Fibroblast of mammary gland (primary cell): ENCODE data around the gene SNX8.
A peak's percentile ranks its signal among the peaks of the same experiment; 100 is the strongest.

Experiments used
- DNase-seq: peaks from one replicate; pipeline ENCODE4 v3.0.0-alpha.2; 2010; ENCODE audit warnings: low read depth
- H3K4me3 ChIP-seq: 2 replicates; pipeline ENCODE4 v1.5.1; 2011; ENCODE audit warnings: low read depth, mild to moderate bottlenecking, low read length, moderate library complexity; ENCODE audit not compliant: control insufficient read depth
- TF ChIP-seq, protein P1 (sequence below): conservative IDR thresholded peaks from 2 replicates; pipeline ENCODE4 v1.5.1; 2011; ENCODE audit warnings: low read depth, low read length, inconsistent platforms; ENCODE audit not compliant: control insufficient read depth, insufficient read depth

SNX8 gene

DNA sequence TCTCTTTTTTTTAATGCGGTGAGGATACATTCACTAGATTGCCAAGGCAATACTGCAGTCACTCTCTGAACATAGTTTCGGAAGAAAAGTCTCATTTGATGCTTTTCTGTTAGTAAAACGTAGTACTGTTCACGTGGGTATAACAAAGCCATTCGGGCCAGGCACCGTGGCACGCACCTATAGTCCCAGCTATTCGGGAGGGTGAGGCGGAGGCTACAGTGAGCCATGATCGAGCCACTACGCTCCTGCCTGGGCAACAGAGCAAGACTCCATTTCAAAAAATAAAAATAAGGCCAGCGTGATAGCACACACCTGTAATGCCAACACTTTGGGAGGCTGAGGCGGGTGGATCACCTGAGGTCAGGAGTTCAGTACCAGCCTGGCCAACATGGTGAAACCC is 24.6 kb downstream of the SNX8 start:
- TF ChIP-seq, protein P1, sequence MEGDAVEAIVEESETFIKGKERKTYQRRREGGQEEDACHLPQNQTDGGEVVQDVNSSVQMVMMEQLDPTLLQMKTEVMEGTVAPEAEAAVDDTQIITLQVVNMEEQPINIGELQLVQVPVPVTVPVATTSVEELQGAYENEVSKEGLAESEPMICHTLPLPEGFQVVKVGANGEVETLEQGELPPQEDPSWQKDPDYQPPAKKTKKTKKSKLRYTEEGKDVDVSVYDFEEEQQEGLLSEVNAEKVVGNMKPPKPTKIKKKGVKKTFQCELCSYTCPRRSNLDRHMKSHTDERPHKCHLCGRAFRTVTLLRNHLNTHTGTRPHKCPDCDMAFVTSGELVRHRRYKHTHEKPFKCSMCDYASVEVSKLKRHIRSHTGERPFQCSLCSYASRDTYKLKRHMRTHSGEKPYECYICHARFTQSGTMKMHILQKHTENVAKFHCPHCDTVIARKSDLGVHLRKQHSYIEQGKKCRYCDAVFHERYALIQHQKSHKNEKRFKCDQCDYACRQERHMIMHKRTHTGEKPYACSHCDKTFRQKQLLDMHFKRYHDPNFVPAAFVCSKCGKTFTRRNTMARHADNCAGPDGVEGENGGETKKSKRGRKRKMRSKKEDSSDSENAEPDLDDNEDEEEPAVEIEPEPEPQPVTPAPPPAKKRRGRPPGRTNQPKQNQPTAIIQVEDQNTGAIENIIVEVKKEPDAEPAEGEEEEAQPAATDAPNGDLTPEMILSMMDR: no peak
- H3K4me3 ChIP-seq: no peak overlapping the region
- no peak for DNase-seq

DNA sequence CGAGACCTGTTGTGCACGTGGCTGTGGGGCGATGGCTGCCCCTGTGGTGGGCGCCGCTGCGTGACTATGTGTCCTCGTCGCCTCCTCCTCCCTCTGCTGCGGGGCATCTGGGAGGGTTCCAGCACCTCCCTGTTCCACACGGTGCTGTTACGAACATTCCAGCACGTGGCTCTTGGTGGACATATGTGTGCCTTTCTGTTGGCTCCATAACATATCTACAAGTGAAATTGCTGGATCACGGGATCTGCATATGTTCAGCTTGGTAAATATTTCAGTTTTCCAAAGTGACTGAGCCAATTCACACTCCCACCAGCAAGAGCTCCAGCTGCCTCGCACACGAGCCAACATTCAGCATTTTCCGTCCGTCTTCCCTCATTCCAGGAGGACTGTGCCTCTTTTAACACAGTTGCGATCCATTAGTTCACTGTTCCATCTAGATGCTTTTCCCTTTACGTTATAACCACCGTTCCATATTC is 25.1 kb downstream of the SNX8 start:
- H3K4me3 ChIP-seq: no peak overlapping the region
- DNase-seq: no peak
- TF ChIP-seq, protein P1: no peak

DNA sequence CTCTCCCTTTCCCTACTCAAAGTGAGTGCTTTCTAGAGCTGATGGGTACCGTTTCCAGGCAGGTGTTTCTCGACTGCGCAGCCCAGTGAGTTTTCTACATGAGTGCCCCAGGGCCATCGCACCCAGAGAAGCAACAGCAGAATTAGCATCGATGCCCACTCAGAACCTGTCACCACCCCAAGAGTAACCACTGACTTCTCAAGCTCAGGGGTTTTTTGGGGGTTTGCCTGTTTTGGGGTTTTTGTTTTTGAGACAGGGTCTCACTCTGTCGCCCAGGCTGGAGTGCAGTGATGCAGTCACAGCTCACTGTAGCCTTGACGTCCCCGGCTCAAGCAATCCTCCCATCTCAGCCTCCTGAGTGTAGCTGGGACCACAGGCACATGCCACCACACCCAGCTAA is 25.7 kb downstream of the SNX8 start:
- TF ChIP-seq, protein P1: no peak
- H3K4me3 ChIP-seq: no peak overlapping the region
- no peak for DNase-seq

DNA sequence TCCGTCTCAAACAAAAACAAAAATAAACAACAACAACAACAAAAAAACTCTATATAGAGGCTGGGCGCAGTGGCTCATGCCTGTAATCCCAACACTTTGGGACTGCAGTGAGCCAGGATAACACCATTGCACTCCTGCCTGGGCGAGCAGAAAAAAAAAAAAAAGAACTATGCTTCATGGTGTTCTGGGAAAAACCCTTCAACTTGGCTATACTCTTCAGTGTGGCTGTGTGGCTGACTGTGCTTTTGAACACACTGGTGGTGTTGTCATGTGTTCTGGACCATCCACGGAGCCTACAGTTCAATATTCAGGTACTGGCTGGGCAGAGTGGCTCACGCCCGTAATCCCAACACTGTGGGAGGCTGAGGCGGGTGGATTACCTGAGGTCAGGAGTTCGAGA is 26.5 kb downstream of the SNX8 start:
- DNase-seq: no peak
- no peak overlapping the region for H3K4me3 ChIP-seq
- TF ChIP-seq, protein P1: no peak

DNA sequence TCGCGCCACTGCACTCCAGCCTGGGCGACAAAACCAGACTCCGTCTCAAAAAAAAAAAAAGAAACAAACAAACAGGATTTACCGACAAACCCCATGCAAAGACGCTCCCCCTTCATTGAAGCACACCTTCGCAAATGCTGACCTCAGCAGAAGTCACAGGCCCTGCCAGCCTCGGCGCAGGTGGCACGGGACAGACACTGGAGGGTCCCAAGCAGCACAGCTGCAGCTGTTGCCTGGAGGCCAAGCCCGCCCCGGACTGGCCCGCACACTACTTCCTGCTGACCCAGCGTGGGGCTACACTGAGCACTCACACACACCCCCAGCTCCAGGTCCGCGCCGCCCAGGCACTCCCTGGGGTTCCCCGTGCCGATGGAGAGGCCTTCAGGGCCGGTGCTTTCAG is 31.2 kb downstream of the SNX8 start:
- TF ChIP-seq, protein P1: no peak
- H3K4me3 ChIP-seq: no peak overlapping the region
- no peak for DNase-seq

DNA sequence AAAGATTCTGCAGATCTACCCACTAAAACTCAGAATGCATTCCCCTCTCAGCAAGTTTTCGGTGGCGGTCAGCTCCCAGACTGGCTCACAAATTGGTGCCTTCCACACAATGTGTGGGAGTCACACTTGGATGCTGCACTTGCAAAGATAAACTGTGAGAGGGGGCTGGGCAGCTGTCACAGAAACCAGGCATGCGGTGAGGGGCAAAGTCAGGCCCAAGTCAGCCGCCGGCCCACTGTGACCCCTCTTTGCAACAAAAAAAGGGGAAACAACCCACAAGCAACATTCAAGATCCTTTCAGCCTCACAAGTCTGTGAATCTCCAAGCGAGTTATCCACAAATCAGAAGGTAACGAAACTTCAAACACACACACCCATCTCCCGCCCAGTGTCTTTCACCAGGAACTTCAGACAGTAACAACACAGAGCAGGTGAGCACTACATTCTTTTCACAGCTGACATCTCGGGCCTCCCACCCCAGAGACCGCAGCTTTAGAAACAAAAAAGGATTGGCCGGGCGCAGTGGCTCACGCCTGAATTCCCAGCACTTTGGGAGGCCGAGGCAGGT is 32.0 kb downstream of the SNX8 start:
- no peak for DNase-seq
- no peak overlapping the region for H3K4me3 ChIP-seq
- TF ChIP-seq, protein P1: no peak

DNA sequence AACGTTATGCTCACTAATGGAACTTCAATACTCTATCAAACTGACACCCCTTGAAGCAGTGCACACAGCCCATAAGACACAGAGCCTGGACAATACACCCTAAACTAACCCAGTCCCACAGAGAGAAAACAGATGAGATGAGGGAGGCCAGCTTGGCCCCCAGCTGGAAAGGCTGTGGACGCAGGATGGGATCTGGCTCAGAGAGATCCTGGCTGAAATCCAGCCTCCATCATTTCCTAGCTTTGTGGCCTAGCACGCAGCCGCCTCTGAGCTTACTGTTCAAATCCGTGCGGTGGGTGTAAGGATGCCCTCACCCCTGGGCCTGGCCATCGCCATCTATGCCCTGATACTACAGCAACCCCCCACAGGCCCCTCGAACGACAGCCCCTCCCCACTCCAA is 32.7 kb downstream of the SNX8 start:
- TF ChIP-seq, protein P1: no peak
- DNase-seq: peak; percentile 69
- no peak overlapping the region for H3K4me3 ChIP-seq
